GM10248 (cell line): Measurements from ENCODE around the gene B3GLCT.

Source experiments
- CTCF ChIA-PET: fragments of 300-600 bp; sonication (Branson Sonifier 250); formaldehyde crosslinking; extraction: SDS; loops from one replicate; lab custom pipeline; 2021; ENCODE audit warnings: antibody characterized with exemption; lab: Yijun Ruan, JAX
- POLR2A ChIA-PET: fragments of 350-650 bp; sonication (Branson Sonifier 250); formaldehyde crosslinking; extraction: SDS; loops from one replicate; lab custom pipeline; 2020; ENCODE audit warnings: antibody characterized with exemption; lab: Yijun Ruan, JAX
- DNase-seq: peaks from one replicate; pipeline ENCODE4 v3.0.0; 2012; ENCODE audit errors: extremely low spot score
- TF ChIP-seq, protein P1 (sequence below): IDR thresholded peaks from 2 replicates; pipeline ENCODE4 v1.5.1; 2012; ENCODE audit warnings: mild to moderate bottlenecking, low read depth; ENCODE audit errors: extremely low read depth, missing control alignments, control extremely low read depth

B3GLCT gene

DNA sequence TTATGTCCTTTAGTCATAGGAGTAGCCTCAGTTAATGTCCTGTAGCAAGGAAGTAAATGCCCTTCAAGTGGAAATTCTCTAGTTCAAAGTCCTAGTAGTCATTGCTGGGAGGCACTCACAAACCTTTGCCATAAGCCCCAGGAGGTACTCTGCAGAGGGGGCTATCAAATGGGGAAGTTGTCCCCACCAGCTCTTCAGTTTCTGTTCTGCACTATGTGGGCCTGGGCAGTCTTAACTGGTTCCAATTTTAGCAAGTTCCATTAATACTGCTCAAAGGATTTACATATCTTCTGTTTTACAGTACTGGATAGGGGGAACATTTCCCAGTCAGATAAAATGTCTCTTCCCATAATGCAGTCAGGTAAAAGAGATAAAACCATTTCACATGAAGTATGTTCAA is 101.3 kb downstream of the B3GLCT start:
- no peak for DNase-seq
- POLR2A ChIA-PET, result no interaction called here
- CTCF ChIA-PET, result no interaction called here
- TF ChIP-seq, protein P1, sequence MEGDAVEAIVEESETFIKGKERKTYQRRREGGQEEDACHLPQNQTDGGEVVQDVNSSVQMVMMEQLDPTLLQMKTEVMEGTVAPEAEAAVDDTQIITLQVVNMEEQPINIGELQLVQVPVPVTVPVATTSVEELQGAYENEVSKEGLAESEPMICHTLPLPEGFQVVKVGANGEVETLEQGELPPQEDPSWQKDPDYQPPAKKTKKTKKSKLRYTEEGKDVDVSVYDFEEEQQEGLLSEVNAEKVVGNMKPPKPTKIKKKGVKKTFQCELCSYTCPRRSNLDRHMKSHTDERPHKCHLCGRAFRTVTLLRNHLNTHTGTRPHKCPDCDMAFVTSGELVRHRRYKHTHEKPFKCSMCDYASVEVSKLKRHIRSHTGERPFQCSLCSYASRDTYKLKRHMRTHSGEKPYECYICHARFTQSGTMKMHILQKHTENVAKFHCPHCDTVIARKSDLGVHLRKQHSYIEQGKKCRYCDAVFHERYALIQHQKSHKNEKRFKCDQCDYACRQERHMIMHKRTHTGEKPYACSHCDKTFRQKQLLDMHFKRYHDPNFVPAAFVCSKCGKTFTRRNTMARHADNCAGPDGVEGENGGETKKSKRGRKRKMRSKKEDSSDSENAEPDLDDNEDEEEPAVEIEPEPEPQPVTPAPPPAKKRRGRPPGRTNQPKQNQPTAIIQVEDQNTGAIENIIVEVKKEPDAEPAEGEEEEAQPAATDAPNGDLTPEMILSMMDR, result no peak

GRCh38 chr13:31310356-31310755 is 110.6 kb downstream of the B3GLCT start:
- no peak for DNase-seq
- POLR2A ChIA-PET, result no interaction called here
- TF ChIP-seq, protein P1, result no peak
- CTCF ChIA-PET, result no interaction called here

GRCh38 chr13:31310786-31311185 is 111.0 kb downstream of the B3GLCT start:
- ChIA-PET CTCF (no interaction called here), POLR2A (no interaction called here)
- no peak for DNase-seq
- TF ChIP-seq, protein P1, result no peak

GRCh38 chr13:31311921-31312320 is 112.1 kb downstream of the B3GLCT start:
- CTCF ChIA-PET, result no interaction called here
- DNase-seq, result no peak
- POLR2A ChIA-PET, result no interaction called here
- TF ChIP-seq, protein P1, result no peak

DNA sequence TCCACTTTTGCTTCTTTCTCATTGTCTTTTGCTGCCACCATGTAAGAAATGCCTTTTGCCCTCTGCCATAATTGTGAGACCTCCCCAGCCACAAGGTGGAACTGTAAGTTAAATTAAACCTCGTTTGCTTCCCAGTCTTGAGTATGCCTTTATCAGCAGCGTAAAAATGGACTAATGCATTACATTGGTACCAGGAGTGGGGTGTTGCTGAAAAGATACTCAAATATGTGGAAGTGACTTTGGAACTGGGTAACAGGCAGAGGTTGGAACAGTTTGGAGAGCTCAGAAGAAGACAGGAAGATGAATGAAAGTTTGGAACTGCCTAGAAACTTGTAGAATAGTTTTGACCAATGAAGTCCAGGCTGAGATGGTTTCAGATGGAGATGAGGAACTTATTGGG is 115.2 kb downstream of the B3GLCT start:
- ChIA-PET CTCF (no interaction called here), POLR2A (no interaction called here)
- TF ChIP-seq, protein P1, result no peak
- no peak for DNase-seq

- no peak for DNase-seq
- TF ChIP-seq, protein P1, result no peak
- CTCF ChIA-PET, result no interaction called here
- POLR2A ChIA-PET, result no interaction called here
Measured at GRCh38 chr13:31320946-31321345, 121.2 kb downstream of the B3GLCT start.

GRCh38 chr13:31321457-31321856 is 121.7 kb downstream of the B3GLCT start:
- TF ChIP-seq, protein P1, result no peak
- CTCF ChIA-PET, result no interaction called here
- no peak for DNase-seq
- POLR2A ChIA-PET, result no interaction called here
